ENCODE data around the gene KCNK6.

The KCNK6 gene

DNA sequence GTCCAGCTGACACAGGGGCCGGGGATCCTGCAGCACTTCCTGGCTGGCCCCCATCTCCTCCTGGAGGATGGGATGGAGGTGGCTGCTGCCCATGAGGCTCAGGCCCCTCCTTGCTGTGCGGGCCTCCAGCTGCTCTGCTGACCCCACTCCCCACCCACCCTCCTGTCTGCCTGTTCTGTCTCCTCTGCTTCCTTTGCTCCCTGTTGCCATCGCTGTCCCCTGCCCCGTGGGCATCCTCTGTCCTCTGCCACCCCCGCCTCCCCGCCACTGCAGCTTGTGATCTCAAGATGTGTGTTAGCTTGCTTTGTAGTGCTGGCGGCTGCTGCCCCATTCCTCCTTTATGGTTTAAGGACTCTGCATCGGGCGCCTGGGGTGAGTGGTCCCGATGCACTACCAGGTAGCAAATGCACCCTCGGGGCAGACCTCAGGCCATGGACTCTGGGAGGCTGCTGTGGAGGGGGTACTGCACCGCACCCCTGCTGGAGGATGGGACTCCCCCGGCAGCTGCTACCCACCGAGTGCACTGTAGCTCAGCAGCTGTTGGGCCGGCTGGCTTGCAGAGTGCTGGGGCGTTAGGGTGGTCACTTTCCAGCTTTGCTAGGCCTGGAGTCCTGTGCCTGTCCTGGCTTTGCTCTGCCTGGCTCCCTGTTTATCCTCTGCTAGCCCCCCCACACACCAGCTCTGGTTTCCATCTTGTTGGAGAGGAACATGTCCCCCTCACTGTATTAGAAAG is 31.4 kb upstream of the KCNK6 start:
- Histone ChIP-seq H2AFZ (ENCODE audit: low read length) (no peak overlapping the region), H3K79me2 (ENCODE audit: low read length) (no peaks in the 10 kb centered on the region), H3K9me2 (replicated peaks; ENCODE audit: insufficient read depth, low read length) (no peaks in the 10 kb centered on the region), H3K27ac (ENCODE audit: low read length) (no peak overlapping the region), H3K36me3 (replicated peaks; ENCODE audit: insufficient read depth, low read length) (no peaks in the 10 kb centered on the region), H3K9me3 (replicated peaks; ENCODE audit: insufficient read depth, low read length) (no peaks in the 10 kb centered on the region), H3K9ac (ENCODE audit: low read length) (no peak overlapping the region), H4K20me1 (ENCODE audit: insufficient read depth, low read length) (no peaks in the 10 kb centered on the region), H3F3A (ENCODE audit: insufficient read depth, low read length) (no peaks in the 10 kb centered on the region), H3K4me3 (ENCODE audit: low read length) (no peak overlapping the region), H3K27me3 (replicated peaks; ENCODE audit: insufficient read depth, low read length) (peaks cover 19% of the 10 kb centered on the region), H3K4me1 (ENCODE audit: low read length) (no peaks in the 10 kb centered on the region), H3K4me2 (ENCODE audit: low read depth, low read length) (no peak overlapping the region)
- no peak for DNase-seq
- TF ChIP-seq EZH2phosphoT487 (IDR thresholded peaks at IDR 0.05; ENCODE audit: low read length) (no peak), EZH2 (optimal IDR thresholded peaks at IDR 0.05; ENCODE audit: low read depth, low read length) (no peak)
- TF ChIP-seq, protein P1, sequence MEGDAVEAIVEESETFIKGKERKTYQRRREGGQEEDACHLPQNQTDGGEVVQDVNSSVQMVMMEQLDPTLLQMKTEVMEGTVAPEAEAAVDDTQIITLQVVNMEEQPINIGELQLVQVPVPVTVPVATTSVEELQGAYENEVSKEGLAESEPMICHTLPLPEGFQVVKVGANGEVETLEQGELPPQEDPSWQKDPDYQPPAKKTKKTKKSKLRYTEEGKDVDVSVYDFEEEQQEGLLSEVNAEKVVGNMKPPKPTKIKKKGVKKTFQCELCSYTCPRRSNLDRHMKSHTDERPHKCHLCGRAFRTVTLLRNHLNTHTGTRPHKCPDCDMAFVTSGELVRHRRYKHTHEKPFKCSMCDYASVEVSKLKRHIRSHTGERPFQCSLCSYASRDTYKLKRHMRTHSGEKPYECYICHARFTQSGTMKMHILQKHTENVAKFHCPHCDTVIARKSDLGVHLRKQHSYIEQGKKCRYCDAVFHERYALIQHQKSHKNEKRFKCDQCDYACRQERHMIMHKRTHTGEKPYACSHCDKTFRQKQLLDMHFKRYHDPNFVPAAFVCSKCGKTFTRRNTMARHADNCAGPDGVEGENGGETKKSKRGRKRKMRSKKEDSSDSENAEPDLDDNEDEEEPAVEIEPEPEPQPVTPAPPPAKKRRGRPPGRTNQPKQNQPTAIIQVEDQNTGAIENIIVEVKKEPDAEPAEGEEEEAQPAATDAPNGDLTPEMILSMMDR (IDR thresholded peaks at IDR 0.05; ENCODE audit: low read length) = no peak

DNA sequence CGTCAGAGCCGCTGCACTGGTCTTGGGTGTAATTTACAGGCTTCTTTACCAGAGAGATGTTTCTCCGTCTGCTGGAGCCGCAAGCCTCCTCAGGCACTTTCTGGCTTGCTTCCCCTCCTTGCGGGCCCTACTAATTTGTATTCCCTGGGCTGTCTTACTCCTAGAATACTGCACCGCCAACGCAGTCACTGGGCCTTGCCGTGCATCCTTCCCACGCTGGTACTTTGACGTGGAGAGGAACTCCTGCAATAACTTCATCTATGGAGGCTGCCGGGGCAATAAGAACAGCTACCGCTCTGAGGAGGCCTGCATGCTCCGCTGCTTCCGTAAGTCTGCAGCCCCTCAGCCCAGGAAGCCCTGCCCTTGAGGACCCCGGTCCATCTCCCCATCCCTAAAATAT is 29.7 kb upstream of the KCNK6 start:
- peaks cover 24% of the 10 kb centered on the region for H3K27me3 ChIP-seq (replicated peaks; ENCODE audit: insufficient read depth, low read length)
- no peak overlapping the region for H2AFZ ChIP-seq (ENCODE audit: low read length)
- TF ChIP-seq EZH2 (optimal IDR thresholded peaks at IDR 0.05; ENCODE audit: low read depth, low read length) (no peak), EZH2phosphoT487 (IDR thresholded peaks at IDR 0.05; ENCODE audit: low read length) (no peak)
- TF ChIP-seq, protein P1 (IDR thresholded peaks at IDR 0.05; ENCODE audit: low read length) = no peak
- no peaks in the 10 kb centered on the region for H3K36me3 ChIP-seq (replicated peaks; ENCODE audit: insufficient read depth, low read length)
- no peaks in the 10 kb centered on the region for H4K20me1 ChIP-seq (ENCODE audit: insufficient read depth, low read length)
- DNase-seq = no peak
- no peak overlapping the region for H3K4me2 ChIP-seq (ENCODE audit: low read depth, low read length)
- H3K4me1 ChIP-seq (ENCODE audit: low read length) = no peaks in the 10 kb centered on the region
- H3K4me3 ChIP-seq (ENCODE audit: low read length) = no peak overlapping the region
- no peak overlapping the region for H3K27ac ChIP-seq (ENCODE audit: low read length)
- H3K9ac ChIP-seq (ENCODE audit: low read length) = no peak overlapping the region
- H3F3A ChIP-seq (ENCODE audit: insufficient read depth, low read length) = no peaks in the 10 kb centered on the region
- H3K9me2 ChIP-seq (replicated peaks; ENCODE audit: insufficient read depth, low read length) = no peaks in the 10 kb centered on the region
- H3K9me3 ChIP-seq (replicated peaks; ENCODE audit: insufficient read depth, low read length) = no peaks in the 10 kb centered on the region
- H3K79me2 ChIP-seq (ENCODE audit: low read length) = no peaks in the 10 kb centered on the region

- Histone ChIP-seq H3F3A (ENCODE audit: insufficient read depth, low read length) (no peaks in the 10 kb centered on the region), H4K20me1 (ENCODE audit: insufficient read depth, low read length) (no peaks in the 10 kb centered on the region), H3K4me2 (ENCODE audit: low read depth, low read length) (no peak overlapping the region), H3K27me3 (replicated peaks; ENCODE audit: insufficient read depth, low read length) (peaks cover 24% of the 10 kb centered on the region), H2AFZ (ENCODE audit: low read length) (no peak overlapping the region), H3K4me3 (ENCODE audit: low read length) (no peak overlapping the region), H3K4me1 (ENCODE audit: low read length) (no peaks in the 10 kb centered on the region), H3K27ac (ENCODE audit: low read length) (no peak overlapping the region), H3K36me3 (replicated peaks; ENCODE audit: insufficient read depth, low read length) (no peaks in the 10 kb centered on the region), H3K9ac (ENCODE audit: low read length) (no peak overlapping the region), H3K9me3 (replicated peaks; ENCODE audit: insufficient read depth, low read length) (no peaks in the 10 kb centered on the region), H3K9me2 (replicated peaks; ENCODE audit: insufficient read depth, low read length) (no peaks in the 10 kb centered on the region), H3K79me2 (ENCODE audit: low read length) (no peaks in the 10 kb centered on the region)
- DNase-seq = no peak
- TF ChIP-seq, protein P1 (IDR thresholded peaks at IDR 0.05; ENCODE audit: low read length) = no peak
- TF ChIP-seq EZH2phosphoT487 (IDR thresholded peaks at IDR 0.05; ENCODE audit: low read length) (no peak), EZH2 (optimal IDR thresholded peaks at IDR 0.05; ENCODE audit: low read depth, low read length) (no peak)
These were observed 29.0 kb upstream of the KCNK6 start for GRCh38 chr19:38290631-38291147.

Measured in MM.1S (cell line).